GM12874 (cell line): Measurements from ENCODE around the gene NAV1.

ENCODE experiments used
- CTCF ChIP-seq: IDR thresholded peaks from 2 replicates; pipeline ENCODE4 v1.5.1; 2011; ENCODE audit warnings: low read depth, mild to moderate bottlenecking, control low read depth, low read length, moderate library complexity; ENCODE audit not compliant: insufficient read depth

The NAV1 gene

DNA sequence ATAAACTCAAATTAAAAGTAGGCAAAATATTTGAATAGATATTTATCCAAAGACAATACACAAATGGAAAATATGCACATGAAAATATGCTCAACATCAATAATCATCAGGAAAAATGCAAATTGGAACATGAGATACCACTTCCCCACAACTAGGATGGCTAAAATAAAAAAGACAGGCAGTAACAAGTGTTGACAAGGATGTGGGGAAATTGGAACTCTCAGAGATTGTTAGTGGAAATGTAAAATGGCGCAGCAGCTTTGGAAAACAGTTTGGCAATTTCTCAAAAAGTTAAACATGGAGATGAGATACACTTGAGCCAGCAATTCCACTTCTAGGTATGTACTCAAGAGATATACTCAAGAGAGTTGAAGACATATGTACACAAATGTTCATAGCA is 48.8 kb downstream of the NAV1 start:
- no peak for TF ChIP-seq CTCF
